GM19468 (cell line): ENCODE data around the gene ADAM21.
"Not testable (repeated sequence)": the region's sequence is repeated elsewhere in the genome, so short reads cannot be mapped to it uniquely, and the experiment has no call there.

Source experiments
- ATAC-seq: cut with Tn5 transposase; IDR thresholded peaks from one replicate; pipeline ENCODE4 v1.9.1; 2021; ENCODE audit warnings: mild to moderate bottlenecking, moderate library complexity, moderate number of reproducible peaks; ENCODE audit not compliant: unreplicated experiment; ENCODE audit errors: extremely low read depth

Gene ADAM21

GRCh38 chr14:70475459-70475858 is 23.5 kb downstream of the ADAM21 start:
- not testable (repeated sequence) for ATAC-seq

DNA sequence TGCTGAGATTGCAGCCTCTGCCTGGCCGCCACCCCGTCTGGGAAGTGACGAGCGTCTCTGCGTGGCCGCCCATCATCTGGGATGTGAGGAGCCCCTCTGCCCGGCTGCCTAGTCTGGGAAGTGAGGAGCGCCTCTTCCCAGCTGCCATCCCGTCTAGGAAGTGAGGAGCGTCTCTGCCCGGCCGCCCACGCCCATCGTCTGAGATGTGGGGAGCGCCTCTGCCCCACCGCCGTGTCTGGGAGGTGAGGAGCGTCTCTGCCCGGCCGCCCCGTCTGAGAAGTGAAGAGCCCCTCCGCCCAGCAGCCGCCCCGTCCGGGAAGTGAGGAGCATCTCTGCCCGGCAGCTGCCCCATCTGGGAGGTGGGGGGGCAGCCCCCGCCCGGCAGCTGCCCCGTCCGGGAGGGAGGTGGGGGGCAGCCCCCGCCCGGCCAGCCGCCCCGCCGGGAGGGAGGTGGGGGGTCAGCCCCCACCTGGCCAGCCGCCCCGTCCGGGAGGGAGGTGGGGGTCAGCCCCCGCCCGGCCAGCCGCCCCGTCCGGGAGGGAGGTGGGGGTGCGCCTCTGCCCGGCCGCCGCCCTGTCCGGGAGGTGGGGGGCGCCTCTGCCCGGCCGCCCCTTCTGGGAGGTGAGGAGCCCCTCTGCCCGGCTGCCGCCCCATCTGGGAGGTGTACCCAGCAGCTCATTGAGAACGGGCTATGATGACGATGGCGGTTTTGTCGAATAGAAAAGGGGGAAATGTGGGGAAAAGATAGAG is 25.6 kb downstream of the ADAM21 start:
- ATAC-seq, result not testable (repeated sequence)

GRCh38 chr14:70489579-70490200 is 37.7 kb downstream of the ADAM21 start:
- ATAC-seq, result no peak

DNA sequence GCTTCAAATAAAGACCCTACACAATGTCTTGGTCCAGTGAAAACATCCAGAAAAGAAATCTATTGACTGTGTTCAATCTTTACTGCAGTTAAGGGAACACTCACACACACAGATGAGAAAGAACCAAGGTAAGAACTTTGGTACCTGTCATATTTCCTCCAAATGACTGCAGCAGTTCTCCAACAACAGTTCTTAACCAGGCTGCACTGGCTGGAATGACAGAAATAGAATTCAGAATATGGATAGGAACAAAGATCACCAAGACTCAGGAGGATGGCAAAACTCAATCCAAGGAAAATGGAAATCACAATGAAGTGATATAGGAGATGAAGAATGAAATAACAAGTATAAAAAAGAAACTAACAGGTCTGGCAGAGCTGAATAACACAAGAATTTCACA is 46.2 kb downstream of the ADAM21 start:
- no peak for ATAC-seq
